Astrocyte of the hippocampus (primary cell): ENCODE measurements around the gene SRPK1.

Experiments used
- DNase-seq: peaks from one replicate; pipeline ENCODE4 v3.0.0; 2011; ENCODE audit warnings: low read depth, low spot score

The SRPK1 gene

DNA sequence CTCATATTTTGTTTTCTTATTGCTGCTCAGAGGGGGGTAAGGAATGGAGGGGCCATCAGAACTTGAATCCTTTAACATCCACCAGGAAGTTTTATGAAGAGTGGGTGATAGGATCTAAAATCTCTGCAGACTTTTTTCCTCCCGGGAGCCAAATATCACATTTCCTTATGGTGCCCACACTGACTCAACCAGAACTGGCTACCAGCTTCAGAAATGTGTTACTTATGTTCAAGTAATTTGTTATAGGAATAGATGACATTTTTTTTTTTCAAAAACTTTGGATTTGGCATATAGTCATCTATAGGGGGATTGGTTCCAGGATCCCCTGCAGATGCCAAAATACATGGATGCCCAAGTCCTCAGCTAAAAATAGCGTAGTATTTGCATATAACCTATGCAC lies 97.3 kb downstream of the SRPK1 start:
- no peak for DNase-seq

GRCh38 chr6:35817515-35817914 lies 103.4 kb downstream of the SRPK1 start:
- DNase-seq, result no peak

DNA sequence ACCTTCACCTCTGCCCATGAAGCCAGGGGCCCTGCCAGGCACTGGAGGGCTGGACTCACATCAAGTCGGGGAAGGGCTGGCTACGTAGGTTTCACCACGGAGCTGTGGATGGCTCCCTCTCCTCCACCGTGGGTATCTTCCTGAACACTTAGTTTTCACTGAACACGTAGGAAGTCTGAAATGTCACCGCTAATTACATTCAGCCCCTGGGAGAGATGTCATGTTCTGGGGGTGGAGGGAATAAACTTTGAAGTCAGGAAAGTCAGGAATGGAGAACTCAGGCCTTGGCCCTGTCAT lies 109.3 kb downstream of the SRPK1 start:
- DNase-seq, result no peak

GRCh38 chr6:35810971-35811698 lies 109.8 kb downstream of the SRPK1 start:
- DNase-seq, result peak; percentile 72

DNA sequence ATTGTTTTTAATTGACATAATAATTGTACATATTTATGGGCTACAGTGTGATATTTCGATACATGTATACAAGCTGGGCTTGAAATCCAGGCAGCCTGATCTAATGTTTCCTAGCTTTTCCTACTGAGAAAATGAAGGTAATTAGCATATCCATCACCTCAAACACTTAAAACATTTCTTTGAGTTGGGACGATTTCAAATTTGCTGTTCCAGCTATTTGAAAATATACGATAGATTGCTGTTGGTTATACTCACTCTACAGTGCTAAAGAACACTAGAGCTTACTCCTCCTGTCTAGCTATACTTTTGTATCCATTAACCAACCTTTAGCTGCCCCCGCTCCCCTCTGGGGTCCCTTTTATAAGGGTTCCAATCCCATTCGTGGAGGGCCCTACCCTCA lies 111.1 kb downstream of the SRPK1 start:
- DNase-seq, result no peak

DNA sequence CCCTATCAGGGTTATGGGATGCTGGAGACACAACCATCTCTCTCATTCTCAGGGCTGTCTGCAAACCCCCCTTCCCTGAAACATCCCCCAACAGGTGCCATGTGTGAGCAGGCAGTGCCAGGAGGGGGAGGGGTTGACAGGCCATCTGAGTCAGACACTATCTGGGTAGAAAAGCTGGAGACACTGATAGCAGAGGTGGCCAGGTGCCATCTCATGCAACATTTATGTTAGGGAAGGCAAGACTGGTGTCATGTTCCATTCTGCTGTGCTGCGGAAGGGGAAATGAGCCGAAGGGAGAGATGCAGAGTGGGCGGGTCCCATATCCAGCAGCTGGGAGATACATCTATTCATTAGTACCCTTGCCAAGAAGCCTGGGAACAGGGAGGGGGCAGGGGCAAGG lies 112.2 kb downstream of the SRPK1 start:
- DNase-seq, result no peak

DNA sequence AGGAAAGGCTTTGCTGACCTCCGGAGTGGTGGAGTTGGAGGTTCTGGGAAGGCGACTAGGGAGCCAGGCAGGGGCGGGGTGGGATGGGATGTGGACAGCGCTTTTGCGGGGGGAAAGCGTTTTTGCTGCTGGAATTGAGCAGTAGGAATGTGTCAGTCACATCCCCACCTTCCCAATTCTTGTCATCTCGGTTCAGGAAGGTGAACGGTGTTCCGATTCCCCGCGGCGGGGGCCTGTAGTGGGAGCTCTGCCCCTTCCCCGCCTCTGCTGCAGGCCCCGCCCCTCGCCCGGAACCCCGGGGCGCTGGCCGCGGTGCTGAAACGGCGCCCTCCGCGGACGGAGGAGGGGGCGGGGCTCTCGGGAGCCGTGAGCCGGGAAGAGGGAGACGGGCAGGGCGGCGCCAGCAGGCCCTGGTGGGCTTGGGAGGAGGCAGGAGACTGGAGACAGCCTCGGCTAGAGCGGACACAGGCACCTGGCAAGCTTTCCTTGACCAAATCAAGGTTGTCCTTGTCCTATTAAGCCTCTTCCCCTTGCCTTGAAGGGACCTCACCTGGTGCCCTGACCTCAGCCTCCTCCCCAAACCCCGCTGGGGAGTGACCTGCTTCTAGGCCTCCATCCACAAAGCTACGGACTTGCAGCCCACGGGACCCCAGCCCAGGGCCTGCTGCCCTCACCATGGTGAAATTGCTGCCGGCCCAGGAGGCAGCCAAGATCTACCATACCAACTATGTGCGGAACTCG lies 115.7 kb downstream of the SRPK1 start, which contains the start of gene LHFPL5:
LHFPL5 (plus strand) TSS at position 357 of the 741 bp plus-strand sequence; CDS start at position 676, 319 bp downstream.
- DNase-seq, result peak; percentile 79

GRCh38 chr6:35801148-35801547 lies 119.8 kb downstream of the SRPK1 start:
- DNase-seq, result no peak

DNA sequence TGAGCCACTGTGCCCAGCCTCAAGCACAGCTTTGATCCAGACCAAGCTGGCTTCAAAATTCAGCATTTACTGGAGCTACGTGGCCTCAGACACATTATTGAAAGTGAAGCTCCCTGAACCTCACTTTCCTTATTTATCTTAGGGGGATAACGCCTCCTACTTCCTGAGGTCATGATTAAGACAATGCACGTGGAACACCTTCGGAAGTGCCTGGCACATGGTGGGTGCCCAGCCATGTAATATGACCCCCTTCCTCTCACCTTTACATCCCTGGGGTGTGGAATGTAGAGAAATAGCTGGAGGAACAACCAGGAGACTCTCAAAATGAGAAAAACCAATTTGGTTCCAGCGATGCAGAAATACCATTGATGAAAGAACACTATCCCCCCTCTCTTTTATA lies 122.2 kb downstream of the SRPK1 start:
- no peak for DNase-seq

DNA sequence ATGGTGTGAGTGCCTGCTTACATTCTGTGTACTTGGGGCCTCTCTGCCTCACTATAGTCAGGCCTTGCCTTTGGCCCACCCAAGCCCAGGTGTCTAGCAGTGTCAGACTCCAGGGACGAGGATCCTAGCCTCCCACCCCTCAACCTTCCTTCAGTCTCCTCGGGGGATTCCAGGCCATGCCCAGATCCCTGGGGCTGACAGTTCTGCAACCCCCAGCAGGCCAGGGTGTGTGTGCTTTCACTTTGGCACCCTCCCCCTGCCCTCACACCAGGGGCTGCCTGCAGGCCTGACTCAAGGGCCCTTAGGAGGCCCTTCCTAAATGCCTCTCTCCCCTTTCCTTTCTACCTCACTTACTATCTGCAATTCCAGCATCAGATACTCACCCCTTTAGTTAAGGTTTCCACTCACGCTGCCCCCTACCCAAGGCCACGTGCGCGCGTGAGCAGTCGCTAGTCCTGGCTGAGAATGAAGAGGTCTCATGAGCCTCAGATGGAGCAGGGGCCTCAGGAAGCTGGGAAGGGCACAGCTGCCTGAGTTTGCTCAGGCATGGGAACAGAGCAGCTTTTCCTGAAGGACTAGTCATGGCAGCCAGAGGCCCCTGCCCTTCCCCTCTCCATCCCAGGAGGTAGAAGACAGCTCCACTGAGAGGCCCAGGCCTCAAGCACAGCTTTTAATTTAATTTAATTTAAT lies 122.9 kb downstream of the SRPK1 start:
- no peak for DNase-seq

DNA sequence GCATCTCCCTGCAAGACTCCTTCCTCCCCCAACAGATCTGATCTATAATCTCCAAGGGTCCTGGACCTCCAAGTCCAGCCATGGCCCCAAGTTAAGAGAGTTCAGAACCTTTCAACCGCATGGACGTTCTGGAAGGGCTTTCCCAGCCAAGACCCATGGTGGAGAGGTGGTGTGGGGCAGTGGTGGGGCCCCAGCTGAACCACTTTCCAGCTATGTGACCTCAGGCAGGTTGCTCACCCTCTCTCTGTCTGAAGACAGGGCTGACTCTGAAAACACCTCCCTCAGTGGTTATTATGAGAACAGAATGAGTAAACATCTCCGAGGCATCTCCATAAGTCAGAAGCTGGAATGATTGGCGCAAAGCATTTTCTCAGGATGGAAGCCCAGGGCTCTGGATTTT lies 124.7 kb downstream of the SRPK1 start:
- no peak for DNase-seq

DNA sequence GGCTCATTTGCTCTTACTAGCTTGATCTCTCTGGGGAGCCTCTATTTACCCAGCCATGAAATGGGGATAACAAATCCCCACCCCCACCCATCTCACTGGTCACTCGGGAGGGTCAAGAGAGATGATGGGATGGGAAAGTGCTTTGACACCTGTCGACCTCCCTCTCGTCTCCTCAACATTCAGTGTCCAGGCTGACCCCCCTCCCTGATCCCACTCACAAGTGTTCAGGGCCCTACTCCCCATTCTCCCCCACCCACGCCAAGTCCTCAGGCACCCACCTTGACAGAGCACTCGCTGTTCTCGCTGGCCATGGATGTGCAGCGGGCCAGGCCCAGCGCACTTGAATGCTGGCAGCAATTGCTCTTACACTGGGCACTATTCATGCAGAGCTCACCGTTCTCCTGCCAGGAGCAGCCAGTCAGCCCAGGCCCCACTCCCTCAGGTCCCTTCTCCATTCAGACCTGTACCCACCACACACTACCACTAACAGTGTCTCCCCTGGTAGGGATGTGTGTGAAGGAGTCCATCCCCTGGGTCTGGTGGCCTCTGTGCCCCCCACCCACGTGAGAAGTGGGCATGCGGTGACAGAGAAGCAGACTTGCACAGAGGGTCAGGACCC lies 125.3 kb downstream of the SRPK1 start:
- no peak for DNase-seq

DNA sequence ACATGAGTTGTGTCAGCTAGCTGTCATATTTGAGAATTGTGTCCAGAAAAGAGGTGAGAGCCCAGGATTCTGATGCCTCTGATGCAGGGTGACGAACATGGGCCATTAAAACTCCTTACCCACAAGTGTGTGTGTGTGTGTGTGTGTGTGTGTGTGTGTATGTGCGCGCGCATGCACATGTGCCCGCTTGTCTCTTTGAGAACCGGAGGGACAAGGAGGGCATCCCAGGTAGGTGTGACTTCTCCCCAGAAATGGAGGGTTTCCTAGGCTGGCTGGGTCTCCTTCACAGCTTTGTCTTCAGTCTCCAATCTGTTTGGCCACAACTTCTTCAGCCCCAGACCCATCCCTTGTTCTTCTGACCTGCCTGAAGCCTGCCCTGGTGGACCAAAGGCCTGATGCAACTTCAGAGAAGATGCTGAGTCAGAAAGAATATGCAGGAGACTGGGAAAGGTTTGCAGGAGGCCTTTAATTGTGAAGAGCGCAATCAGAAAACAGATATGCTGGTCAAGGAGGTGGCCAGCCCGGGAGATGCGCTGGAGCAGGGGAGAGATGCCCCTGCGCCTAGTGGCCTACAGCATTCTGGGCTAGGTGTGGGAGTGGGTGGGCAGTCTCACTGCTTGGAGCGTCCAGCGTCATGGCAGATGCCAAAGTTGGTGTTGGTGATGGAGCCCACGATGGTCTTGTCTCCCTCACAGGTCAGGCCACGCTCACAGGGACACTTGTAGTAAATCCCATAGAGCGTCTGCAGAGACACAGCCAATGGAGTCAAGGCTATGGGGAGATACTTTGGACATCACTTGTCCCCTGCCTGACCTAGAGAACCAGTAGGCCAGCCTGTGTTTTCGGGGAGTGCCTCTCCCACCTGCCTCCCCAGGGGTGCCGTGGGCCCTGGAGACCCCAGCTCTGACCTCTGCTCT lies 126.1 kb downstream of the SRPK1 start:
- DNase-seq, result no peak

- DNase-seq, result no peak
Observed at GRCh38 chr6:35790683-35791082, 130.2 kb downstream of the SRPK1 start.

DNA sequence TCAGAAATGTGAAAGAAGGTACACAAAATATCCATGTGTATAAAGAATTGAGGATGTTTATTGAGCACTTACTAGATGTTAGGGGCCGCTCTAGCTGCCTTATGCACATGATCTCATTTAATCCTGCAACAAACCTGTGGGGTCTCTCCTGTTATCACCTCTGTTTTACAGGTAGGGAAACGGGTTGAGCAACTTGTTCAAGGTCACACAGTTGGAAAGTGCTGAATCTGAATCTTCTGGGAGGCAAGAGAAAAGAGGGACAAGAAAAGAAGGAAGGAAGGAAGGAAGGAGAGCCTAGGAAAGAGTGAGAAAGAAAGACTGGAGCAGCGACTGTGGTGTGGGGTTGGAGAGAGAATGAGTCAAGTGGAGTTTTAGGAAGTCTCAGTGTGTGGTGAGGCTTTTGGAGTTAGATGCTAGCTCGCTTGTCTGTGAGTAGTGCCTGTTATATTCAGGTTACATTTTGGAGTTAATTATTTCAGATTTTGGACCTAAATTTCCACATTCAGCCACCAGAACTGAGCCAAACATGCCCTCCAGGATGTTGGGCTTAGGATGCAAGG lies 132.4 kb downstream of the SRPK1 start:
- DNase-seq, result no peak

DNA sequence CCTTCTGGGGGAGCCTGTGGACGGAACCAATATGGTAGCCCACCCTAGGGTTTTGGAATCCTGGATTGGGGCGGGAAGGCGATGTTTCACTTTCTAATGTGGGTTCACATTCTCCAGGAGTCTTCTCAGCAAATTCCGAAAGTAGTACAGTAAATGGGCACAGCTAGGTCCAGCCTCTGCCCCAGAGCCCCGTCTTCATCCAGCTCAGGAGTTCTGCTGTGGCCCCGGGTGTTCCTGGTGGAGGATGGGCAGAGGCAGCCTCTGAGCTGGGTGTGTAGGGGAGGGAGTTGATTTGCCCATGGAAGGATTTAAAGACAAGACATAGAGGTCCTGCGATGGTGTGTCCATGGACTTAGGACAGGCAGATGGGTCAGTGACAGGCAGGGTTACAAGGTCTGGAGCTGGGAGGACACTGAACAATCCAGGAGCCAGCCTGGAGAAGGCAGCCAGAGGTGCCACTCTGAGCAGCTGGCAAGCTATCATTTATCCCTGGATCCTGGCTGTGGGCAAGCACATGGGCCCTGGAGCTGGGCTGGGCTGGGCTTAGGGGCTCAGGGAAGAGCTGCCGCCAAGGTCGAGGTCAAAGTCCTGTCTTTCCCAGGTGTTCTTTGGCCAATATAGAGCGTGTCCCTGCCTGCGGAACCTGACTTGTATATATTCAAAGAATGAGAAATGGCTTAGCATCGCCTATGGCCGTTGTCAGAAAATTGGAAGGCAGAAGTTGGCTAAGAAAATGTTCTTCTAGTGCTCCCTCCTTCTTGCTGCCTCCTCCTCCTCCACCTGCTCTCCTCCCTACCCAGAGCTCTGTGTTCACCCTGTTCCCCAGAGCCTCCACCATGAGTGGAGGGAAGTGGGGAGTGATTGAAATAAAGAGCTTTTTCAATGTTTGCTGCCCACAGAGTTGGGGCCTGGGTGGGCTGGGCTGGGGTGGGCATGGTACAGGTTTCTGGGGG lies 133.4 kb downstream of the SRPK1 start:
- no peak for DNase-seq

GRCh38 chr6:35786810-35787209 lies 134.1 kb downstream of the SRPK1 start:
- DNase-seq, result no peak

DNA sequence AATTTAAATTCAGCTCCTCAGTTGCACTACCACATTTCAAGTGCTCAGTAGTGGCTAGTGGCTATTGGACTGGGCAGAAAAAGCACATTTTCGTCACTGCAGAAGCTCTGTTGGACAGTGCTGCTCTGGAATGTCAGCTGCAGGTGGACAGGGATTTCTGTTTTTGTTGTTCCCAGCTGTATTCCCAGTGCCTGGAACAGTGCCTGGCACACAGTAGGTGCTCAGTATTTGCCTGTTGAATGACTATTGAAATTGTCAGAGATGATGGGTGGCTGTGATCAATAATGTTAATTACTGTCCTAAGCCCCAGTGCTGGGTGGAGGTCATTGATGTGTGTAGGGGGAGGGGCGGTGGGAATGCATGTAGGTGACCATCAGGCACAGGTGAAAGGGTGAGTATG lies 134.6 kb downstream of the SRPK1 start:
- DNase-seq, result no peak

GRCh38 chr6:35784200-35784599 lies 136.7 kb downstream of the SRPK1 start:
- no peak for DNase-seq
